H1 (cell line): ENCODE data around the gene MIER2. TPM values are rescaled to one million over a fixed set of nuclear protein-coding genes. Genes with fewer than 3 reads are reported as not detected.

Experiments used
- CTCF ChIA-PET: fragments of 300-600 bp; sonication (Branson Sonifier 250); formaldehyde crosslinking; loops from one replicate; lab custom pipeline; 2021; ENCODE audit not compliant: partially characterized antibody; lab: Charles Lee
- POLR2A ChIA-PET: fragments of 300-600 bp; sonication (Branson Sonifier 250); formaldehyde crosslinking; loops from one replicate; lab custom pipeline; 2021; ENCODE audit warnings: inconsistent platforms; ENCODE audit not compliant: partially characterized antibody; lab: Charles Lee
- DNase-seq, 2 experiments: peaks; one replicate each; pipeline versions ENCODE4 v3.0.0 to v3.0.0-alpha.2; 2010 to 2022; ENCODE audit warnings: low spot score in 2 of 2, low read depth in 1 of 2, mixed read lengths in 1 of 2
- FAIRE-seq: peaks from 2 replicates; lab custom pipeline; 2011; peaks lifted over from hg19 to GRCh38; lab: Jason Lieb, UNC
- H2AFZ ChIP-seq: 2 replicates; pipeline ENCODE4 v1.8.1; 2012; ENCODE audit warnings: low read length, inconsistent platforms
- H2AK5ac ChIP-seq: 2 replicates; pipeline ENCODE4 v1.6.1; 2013; ENCODE audit warnings: low read depth, low read length
- H2BK120ac ChIP-seq: replicated peaks from 2 replicates; pipeline ENCODE3; 2013; ENCODE audit warnings: low read depth, low read length, inconsistent platforms
- H2BK12ac ChIP-seq: 2 replicates; pipeline ENCODE4 v1.6.1; 2013; ENCODE audit warnings: low read depth, low read length
- H2BK15ac ChIP-seq: 2 replicates; pipeline ENCODE4 v1.6.1; 2013; ENCODE audit warnings: low read length
- H2BK20ac ChIP-seq: 2 replicates; pipeline ENCODE4 v1.6.1; 2013; ENCODE audit warnings: low read length
- H2BK5ac ChIP-seq: 2 replicates; pipeline ENCODE4 v1.6.1; 2013; ENCODE audit warnings: low read depth, low read length
- H3K14ac ChIP-seq: 2 replicates; pipeline ENCODE4 v1.6.1; 2013; ENCODE audit warnings: inconsistent platforms; ENCODE audit not compliant: insufficient read length
- H3K18ac ChIP-seq: 2 replicates; pipeline ENCODE4 v1.6.1; 2013; ENCODE audit warnings: low read length; ENCODE audit errors: extremely low read depth
- H3K23ac ChIP-seq: 2 replicates; pipeline ENCODE4 v1.6.1; 2013; ENCODE audit warnings: inconsistent platforms; ENCODE audit not compliant: insufficient read length
- H3K23me2 ChIP-seq: 2 replicates; pipeline ENCODE4 v1.6.1; 2013; ENCODE audit warnings: low read depth, low read length
- H3K27ac ChIP-seq: 2 replicates; pipeline ENCODE4 v1.6.1; 2011; ENCODE audit warnings: low read depth, low read length, inconsistent platforms
- H3K27me3 ChIP-seq, 4 experiments: replicated peaks in 1 of 4; 1 replicate in 1 of 4; 2 replicates in 3 of 4; pipeline versions ENCODE4 v1.6.1 to v1.8.1; 2011 to 2013; ENCODE audit warnings: low read length in 3 of 4, mild to moderate bottlenecking in 3 of 4, inconsistent platforms in 2 of 4, mixed read lengths in 2 of 4, moderate library complexity in 1 of 4; ENCODE audit not compliant: control insufficient read depth in 3 of 4, insufficient read depth in 3 of 4; ENCODE audit errors: extremely low read depth in 1 of 4
- H3K36me3 ChIP-seq, 4 experiments: 2 replicates each; pipeline versions ENCODE4 v1.6.1 to v1.8.1; 2011 to 2013; ENCODE audit warnings: mild to moderate bottlenecking in 4 of 4, low read length in 3 of 4, moderate library complexity in 2 of 4, control low read depth in 1 of 4, inconsistent platforms in 1 of 4; ENCODE audit not compliant: insufficient read depth in 4 of 4, control insufficient read depth in 2 of 4
- H3K4ac ChIP-seq: replicated peaks from 2 replicates; pipeline ENCODE3; 2013; ENCODE audit warnings: low read length, low read depth, mixed read lengths, inconsistent platforms; ENCODE audit not compliant: insufficient read length
- H3K4me1 ChIP-seq, 4 experiments: replicated peaks in 1 of 4; 1 replicate in 1 of 4; 2 replicates in 3 of 4; pipeline versions ENCODE4 v1.6.1 to v1.8.1; 2011 to 2013; ENCODE audit warnings: low read length in 3 of 4, inconsistent platforms in 2 of 4, mixed read lengths in 1 of 4; ENCODE audit not compliant: insufficient read depth in 4 of 4, control insufficient read depth in 3 of 4
- H3K4me2 ChIP-seq, 2 experiments: 2 replicates each; pipeline versions ENCODE4 v1.6.1 to v1.8.1; 2011 to 2013; ENCODE audit warnings: low read depth in 2 of 2, low read length in 2 of 2, control low read depth in 1 of 2, inconsistent platforms in 1 of 2, mild to moderate bottlenecking in 1 of 2; ENCODE audit not compliant: insufficient read depth in 1 of 2
- H3K4me3 ChIP-seq, 4 experiments: fragments of 200-600, 300-600 bp in 1 of 4; sonication (generic), shearing (Covaris generic), sonication (Bioruptor Twin) in 1 of 4; 2 replicates each; pipeline versions ENCODE4 v1.5.1 to v1.8.1; 2011 to 2016; ENCODE audit warnings: low read length in 4 of 4, low read depth in 3 of 4, control low read depth in 2 of 4, inconsistent platforms in 2 of 4, mild to moderate bottlenecking in 2 of 4, mixed read lengths in 1 of 4, moderate library complexity in 1 of 4; ENCODE audit not compliant: insufficient read depth in 2 of 4; ENCODE audit errors: extremely low read depth in 1 of 4
- H3K56ac ChIP-seq: replicated peaks from 2 replicates; pipeline ENCODE3; 2013; ENCODE audit warnings: low read depth, mild to moderate bottlenecking, mixed read lengths, low read length, inconsistent platforms; ENCODE audit not compliant: insufficient read length
- H3K79me1 ChIP-seq: 2 replicates; pipeline ENCODE4 v1.6.1; 2013; ENCODE audit warnings: low read depth, low read length, control low read depth
- H3K79me2 ChIP-seq, 2 experiments: 2 replicates each; pipeline versions ENCODE4 v1.6.1 to v1.8.1; 2012 to 2013; ENCODE audit warnings: low read length in 2 of 2, mild to moderate bottlenecking in 2 of 2, inconsistent platforms in 1 of 2; ENCODE audit not compliant: insufficient read depth in 2 of 2, control insufficient read depth in 1 of 2
- H3K9ac ChIP-seq, 4 experiments: replicated peaks in 1 of 4; 1 replicate in 1 of 4; 2 replicates in 3 of 4; pipeline versions ENCODE4 v1.6.1 to v1.8.1; 2011 to 2013; ENCODE audit warnings: low read depth in 3 of 4, low read length in 3 of 4, control low read depth in 2 of 4, mild to moderate bottlenecking in 2 of 4, moderate library complexity in 2 of 4, inconsistent platforms in 1 of 4; ENCODE audit errors: extremely low read depth in 1 of 4
- H3K9me3 ChIP-seq, 2 experiments: 2 replicates each; pipeline versions ENCODE4 v1.6.1 to v1.8.1; 2012 to 2013; ENCODE audit warnings: mild to moderate bottlenecking in 2 of 2, moderate library complexity in 2 of 2, control low read depth in 1 of 2, inconsistent platforms in 1 of 2, low read depth in 1 of 2, low read length in 1 of 2, mixed read lengths in 1 of 2; ENCODE audit not compliant: insufficient read depth in 2 of 2
- H4K20me1 ChIP-seq, 2 experiments: replicated peaks in 1 of 2; 2 replicates each; pipeline versions ENCODE3 to v1.8.1; 2011 to 2013; ENCODE audit warnings: inconsistent platforms in 2 of 2, low read length in 2 of 2, mild to moderate bottlenecking in 1 of 2; ENCODE audit not compliant: insufficient read depth in 2 of 2, control insufficient read depth in 1 of 2
- H4K5ac ChIP-seq: 2 replicates; pipeline ENCODE4 v1.6.1; 2013; ENCODE audit warnings: low read length, low read depth, mixed read lengths, inconsistent platforms; ENCODE audit not compliant: insufficient read length
- H4K8ac ChIP-seq: 2 replicates; pipeline ENCODE4 v1.8.0; 2013; ENCODE audit warnings: mild to moderate bottlenecking, moderate library complexity, low read length, inconsistent platforms; ENCODE audit not compliant: insufficient read depth; ENCODE audit errors: extremely low read depth
- H4K91ac ChIP-seq: replicated peaks from 2 replicates; pipeline ENCODE3; 2013; ENCODE audit warnings: low read length, mixed read lengths, inconsistent platforms; ENCODE audit not compliant: insufficient read length
- ATF2 ChIP-seq: IDR thresholded peaks from 2 replicates; pipeline ENCODE4 v1.6.1; 2012; ENCODE audit warnings: low read length, inconsistent platforms
- BRCA1 ChIP-seq: IDR thresholded peaks from 2 replicates; pipeline ENCODE4 v1.6.1; 2012; ENCODE audit warnings: low read depth, low read length, improper control_type of control experiment
- GTF2F1 ChIP-seq: IDR thresholded peaks from 2 replicates; pipeline ENCODE4 v1.6.1; 2012; ENCODE audit warnings: low read depth, low read length, improper control_type of control experiment, borderline replicate concordance
- HDAC2 ChIP-seq, 2 experiments: fragments of 300-600 bp in 1 of 2; sonication (generic) in 1 of 2; IDR thresholded peaks; 2 replicates each; pipeline ENCODE4 v1.6.1; 2011 to 2012; ENCODE audit warnings: low read depth in 2 of 2, low read length in 2 of 2, mild to moderate bottlenecking in 2 of 2, moderate library complexity in 2 of 2, borderline replicate concordance in 1 of 2, inconsistent platforms in 1 of 2
- RBBP5 ChIP-seq: IDR thresholded peaks from 2 replicates; pipeline ENCODE4 v1.7.1; 2012; ENCODE audit warnings: low read depth, mild to moderate bottlenecking, inconsistent platforms, low read length, moderate library complexity, borderline replicate concordance
- SIRT6 ChIP-seq: IDR thresholded peaks from one replicate; pipeline ENCODE4 v1.7.1; 2012; ENCODE audit warnings: low read length, inconsistent platforms
- TAF7 ChIP-seq: optimal IDR thresholded peaks from 2 replicates; pipeline ENCODE3; 2011; ENCODE audit warnings: low read depth, mild to moderate bottlenecking, inconsistent platforms, low read length, moderate library complexity, borderline replicate concordance
- USF2 ChIP-seq: IDR thresholded peaks from 2 replicates; pipeline ENCODE4 v1.6.1; 2011; ENCODE audit warnings: low read length, improper control_type of control experiment
- WGBS, 2 experiments: shearing (Covaris generic) in 1 of 2; methylation state at CpG; one replicate each; pipeline versions ENCODE4 v1.1.6 to v1.1.7; 2013 to 2015; ENCODE audit warnings: low lambda C conversion rate in 2 of 2, mixed read lengths in 2 of 2, inconsistent platforms in 1 of 2, low coverage in 1 of 2, missing lambda C conversion rate in 1 of 2; ENCODE audit not compliant: insufficient replicate concordance in 2 of 2, insufficient coverage in 1 of 2, insufficient read length in 1 of 2; ENCODE audit errors: extremely low coverage in 1 of 2, missing lambda C conversion rate in 1 of 2; 5-methylcytosine and 5-hydroxymethylcytosine counted together
- polyA plus RNA-seq, 7 experiments: library from polyadenylated mRNA; depleted of rRNA in 3 of 7; stranded (reverse) in 5 of 7; unstranded in 2 of 7; fragments of >200 nt in 5 of 7; fragments of 200-250 nt in 2 of 7; gene quantifications; 1 replicate in 5 of 7; 2 replicates in 1 of 7; 4 replicates in 1 of 7; pipeline versions ENCODE4 v1.2.1 to v1.2.3, GENCODE V29; 2011 to 2013; ENCODE audit warnings: missing spikeins in 2 of 7, mixed read lengths in 2 of 7
- total RNA-seq: library from RNA; stranded (reverse); fragmentation: NEBNext Ultra II Directional; extraction: Animal tissue kit (Norgen Biotek cat#: 25700); gene quantifications from 2 replicates; pipeline ENCODE4 v1.2.1, GENCODE V29; 2021

The MIER2 gene
- total and polyA plus RNA-seq, 2 of the 8 experiments (the other 6 are each of a cell fraction or from before 2014, with no cell fraction given): 30.3 to 48.3 TPM

- H3K56ac ChIP-seq: no peak overlapping the region
- no peak overlapping the region for H3K18ac ChIP-seq
- FAIRE-seq (no peak), DNase-seq (no peak)
- H3K79me1 ChIP-seq: no peaks in the 10 kb centered on the region
- H2BK20ac ChIP-seq: no peak overlapping the region
- H3K4me2 ChIP-seq: no peak overlapping the region
- H4K20me1 ChIP-seq: peaks cover 0 to 2% of the 10 kb centered on the region in 2 experiments
- no peaks in the 10 kb centered on the region for H3K23me2 ChIP-seq
- no peak overlapping the region for H2AFZ ChIP-seq
- H3K4ac ChIP-seq: no peak overlapping the region
- H3K14ac ChIP-seq: no peak overlapping the region
- no peak overlapping the region for H2BK120ac ChIP-seq
- ChIA-PET CTCF (interaction anchor here (1.0 to 1.8 kb wide), 6 partner anchors 9 to 148 kb away, joined by 4 to 6 read pairs (median 4); no protein-coding TSS in a partner anchor), POLR2A (interaction anchor here (0.6 to 1.4 kb wide), 3 partner anchors 8 to 64 kb away, joined by 3 to 4 read pairs (median 3); no protein-coding TSS in a partner anchor)
- TF ChIP-seq GTF2F1 (no peak), TAF7 (no peak), ATF2 (no peak), BRCA1 (no peak), RBBP5 (no peak), SIRT6 (no peak), HDAC2 (IDR thresholded peaks at IDR 0.05; ENCODE audit: borderline replicate concordance in 1 of 2, low read depth in 2 of 2, low read length in 2 of 2) (no peak), USF2 (no peak)
- H3K9ac ChIP-seq: no peak overlapping the region
- H2AK5ac ChIP-seq: no peak overlapping the region
- H3K23ac ChIP-seq: no peak overlapping the region
- H3K9me3 ChIP-seq: peaks cover 0 to 2% of the 10 kb centered on the region in 2 experiments; a peak in 2 of 4 replicates
- no peaks in the 10 kb centered on the region for H3K79me2 ChIP-seq
- H3K36me3 ChIP-seq: no peaks in the 10 kb centered on the region
- H3K4me3 ChIP-seq: no peak overlapping the region
- H4K91ac ChIP-seq: no peak overlapping the region
- no peak overlapping the region for H4K5ac ChIP-seq
- no peaks in the 10 kb centered on the region for H3K4me1 ChIP-seq
- H4K8ac ChIP-seq: no peak overlapping the region
- H2BK5ac ChIP-seq: no peak overlapping the region
- no peaks in the 10 kb centered on the region; a peak in 2 of 7 replicates for H3K27me3 ChIP-seq
- H2BK15ac ChIP-seq: no peak overlapping the region
- WGBS, 2 experiments: 82% methylated on average over 9 of the region's 11 CpGs; no CpG with 5 or more reads in 1 of the 2 experiments
- H3K27ac ChIP-seq: no peak overlapping the region
- no peak overlapping the region for H2BK12ac ChIP-seq
Measured at GRCh38 chr19:362683-363082, 18.1 kb upstream of the MIER2 start.
